Loucy (cell line): ENCODE measurements around the gene GPHN.

Experiments used
- EZH2phosphoT487 ChIP-seq: fragments of 200-600 bp; IDR thresholded peaks from 2 replicates; pipeline ENCODE4 v1.6.1; 2018; ENCODE audit warnings: antibody characterized with exemption, mild to moderate bottlenecking, moderate library complexity, borderline replicate concordance
- TF ChIP-seq, protein P1 (sequence below): fragments of 200-600 bp; sonication (generic); conservative IDR thresholded peaks from 2 replicates; pipeline ENCODE4 v1.5.1; 2014; ENCODE audit warnings: mild to moderate bottlenecking, antibody characterized with exemption, low read length

DNA sequence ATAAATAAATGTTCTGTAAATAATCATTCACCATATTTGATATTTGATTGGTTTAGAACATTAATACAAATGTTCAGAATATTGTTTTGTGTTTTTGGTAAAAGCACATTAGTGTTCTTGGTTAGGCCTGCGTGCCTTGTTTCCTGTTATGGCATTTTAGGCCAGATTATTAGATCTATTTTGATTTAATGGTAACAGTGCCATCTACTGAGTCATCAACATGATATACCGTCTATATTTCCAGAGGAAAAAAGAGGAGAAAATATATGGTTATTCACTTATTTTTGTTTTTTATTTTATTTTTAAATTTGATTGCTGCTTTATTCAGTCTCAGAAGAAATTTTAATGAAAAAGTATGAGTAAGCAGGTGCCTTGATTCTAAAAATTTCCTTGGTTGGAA lies 60.3 kb downstream of the GPHN start:
- TF ChIP-seq, protein P1, sequence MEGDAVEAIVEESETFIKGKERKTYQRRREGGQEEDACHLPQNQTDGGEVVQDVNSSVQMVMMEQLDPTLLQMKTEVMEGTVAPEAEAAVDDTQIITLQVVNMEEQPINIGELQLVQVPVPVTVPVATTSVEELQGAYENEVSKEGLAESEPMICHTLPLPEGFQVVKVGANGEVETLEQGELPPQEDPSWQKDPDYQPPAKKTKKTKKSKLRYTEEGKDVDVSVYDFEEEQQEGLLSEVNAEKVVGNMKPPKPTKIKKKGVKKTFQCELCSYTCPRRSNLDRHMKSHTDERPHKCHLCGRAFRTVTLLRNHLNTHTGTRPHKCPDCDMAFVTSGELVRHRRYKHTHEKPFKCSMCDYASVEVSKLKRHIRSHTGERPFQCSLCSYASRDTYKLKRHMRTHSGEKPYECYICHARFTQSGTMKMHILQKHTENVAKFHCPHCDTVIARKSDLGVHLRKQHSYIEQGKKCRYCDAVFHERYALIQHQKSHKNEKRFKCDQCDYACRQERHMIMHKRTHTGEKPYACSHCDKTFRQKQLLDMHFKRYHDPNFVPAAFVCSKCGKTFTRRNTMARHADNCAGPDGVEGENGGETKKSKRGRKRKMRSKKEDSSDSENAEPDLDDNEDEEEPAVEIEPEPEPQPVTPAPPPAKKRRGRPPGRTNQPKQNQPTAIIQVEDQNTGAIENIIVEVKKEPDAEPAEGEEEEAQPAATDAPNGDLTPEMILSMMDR = no peak
- TF ChIP-seq EZH2phosphoT487 = no peak
